Measurements from ENCODE around the gene VSIG10.

VSIG10 gene

DNA sequence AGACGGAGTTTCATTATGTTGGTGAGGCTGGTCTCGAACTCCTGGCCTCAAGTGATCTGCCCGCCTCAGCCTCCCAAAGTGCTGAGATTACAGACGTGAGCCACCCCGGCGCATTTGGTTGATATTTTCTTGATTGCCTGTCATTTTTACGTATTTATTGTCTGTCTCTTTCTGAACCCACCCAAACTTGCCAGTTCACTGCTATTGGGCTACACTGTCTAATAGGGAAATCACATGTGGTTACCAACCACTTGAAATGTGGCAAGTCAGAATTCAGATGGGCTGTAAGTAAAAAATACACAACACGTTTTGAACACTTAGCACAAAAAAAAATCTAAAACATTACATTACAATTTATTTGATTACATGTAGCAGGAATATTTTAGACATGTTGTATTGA lies 44.9 kb downstream of the VSIG10 start:
- no peak for DNase-seq

DNA sequence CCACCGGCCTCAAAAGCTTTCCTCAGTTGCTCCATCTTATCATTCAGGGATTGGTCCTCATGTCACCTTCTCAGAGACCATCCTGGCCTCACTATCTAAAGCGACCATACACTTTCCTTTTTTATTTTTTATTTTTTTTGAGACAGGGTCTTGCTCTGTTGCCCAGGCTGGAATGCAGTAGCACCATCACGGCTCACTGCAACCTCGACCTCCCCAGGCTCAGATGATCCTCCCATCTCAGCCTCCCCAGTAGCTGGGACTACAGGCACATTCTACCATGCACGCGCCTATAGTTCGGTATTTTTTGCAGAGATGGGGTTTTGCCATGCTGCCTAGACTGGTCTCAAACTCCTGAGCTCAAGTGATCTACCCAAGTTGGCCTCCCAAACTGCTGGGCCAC lies 45.6 kb downstream of the VSIG10 start:
- DNase-seq: no peak

DNA sequence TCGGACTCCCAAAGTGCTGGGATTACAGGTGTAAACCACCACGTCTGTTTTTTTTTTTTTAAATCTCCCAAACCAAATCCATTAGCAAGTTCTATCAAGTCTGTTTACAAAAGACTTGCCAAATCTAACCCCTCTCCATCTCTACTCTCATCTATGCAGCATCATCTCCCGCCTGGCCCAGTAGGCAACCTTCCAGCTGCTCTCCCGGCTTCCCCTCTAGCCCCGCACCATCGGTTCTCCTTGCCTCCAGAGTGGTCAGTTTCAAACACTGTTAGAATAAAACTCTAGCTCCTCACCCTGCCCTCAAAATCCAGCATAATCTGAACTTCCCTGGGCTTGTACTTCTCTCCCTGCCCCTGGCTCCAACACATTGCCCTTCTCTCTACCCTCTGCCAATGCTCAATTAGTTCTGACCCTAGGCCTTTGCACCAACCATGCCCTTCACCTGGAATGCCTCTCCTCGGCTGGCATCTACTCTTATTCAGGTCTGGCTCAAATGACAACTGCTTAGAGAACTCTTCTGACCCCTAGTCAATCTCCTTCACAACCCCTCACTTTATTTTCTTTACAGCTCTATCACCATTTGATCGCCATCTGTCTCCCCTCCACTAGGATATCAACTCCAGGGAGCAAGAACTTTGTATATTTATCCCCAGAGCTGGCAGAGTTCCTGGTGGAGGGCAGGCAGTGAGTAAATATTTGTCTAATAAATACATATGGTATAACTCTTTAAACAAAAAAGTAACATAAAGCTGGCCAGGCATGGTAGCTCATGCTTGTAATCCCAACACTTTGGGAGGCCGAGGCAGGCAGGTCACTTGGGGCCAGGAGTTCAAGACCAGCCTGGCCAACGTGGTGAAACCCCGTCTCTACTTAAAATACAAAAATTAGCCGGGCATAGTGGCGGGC lies 47.7 kb downstream of the VSIG10 start:
- no peak for DNase-seq

DNA sequence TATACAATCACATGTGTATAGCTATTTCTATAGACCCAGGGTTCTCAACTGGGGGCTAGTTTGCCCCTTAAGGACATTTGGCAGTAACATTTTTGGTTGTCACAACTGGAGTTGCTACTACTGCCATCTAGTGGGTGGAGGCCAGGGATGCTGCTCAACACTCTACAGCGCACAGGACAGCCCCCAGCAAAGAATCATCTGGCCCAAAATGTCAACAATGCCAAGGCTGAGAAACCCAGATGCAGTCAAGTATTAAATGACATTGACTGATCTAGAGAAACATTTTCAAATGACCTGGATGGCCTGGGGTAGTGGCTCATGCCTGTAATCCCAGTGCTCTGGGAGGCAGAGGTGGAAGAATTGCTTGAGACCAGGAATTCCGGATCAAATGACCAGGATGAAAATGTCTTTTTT lies 48.7 kb downstream of the VSIG10 start:
- no peak for DNase-seq

DNA sequence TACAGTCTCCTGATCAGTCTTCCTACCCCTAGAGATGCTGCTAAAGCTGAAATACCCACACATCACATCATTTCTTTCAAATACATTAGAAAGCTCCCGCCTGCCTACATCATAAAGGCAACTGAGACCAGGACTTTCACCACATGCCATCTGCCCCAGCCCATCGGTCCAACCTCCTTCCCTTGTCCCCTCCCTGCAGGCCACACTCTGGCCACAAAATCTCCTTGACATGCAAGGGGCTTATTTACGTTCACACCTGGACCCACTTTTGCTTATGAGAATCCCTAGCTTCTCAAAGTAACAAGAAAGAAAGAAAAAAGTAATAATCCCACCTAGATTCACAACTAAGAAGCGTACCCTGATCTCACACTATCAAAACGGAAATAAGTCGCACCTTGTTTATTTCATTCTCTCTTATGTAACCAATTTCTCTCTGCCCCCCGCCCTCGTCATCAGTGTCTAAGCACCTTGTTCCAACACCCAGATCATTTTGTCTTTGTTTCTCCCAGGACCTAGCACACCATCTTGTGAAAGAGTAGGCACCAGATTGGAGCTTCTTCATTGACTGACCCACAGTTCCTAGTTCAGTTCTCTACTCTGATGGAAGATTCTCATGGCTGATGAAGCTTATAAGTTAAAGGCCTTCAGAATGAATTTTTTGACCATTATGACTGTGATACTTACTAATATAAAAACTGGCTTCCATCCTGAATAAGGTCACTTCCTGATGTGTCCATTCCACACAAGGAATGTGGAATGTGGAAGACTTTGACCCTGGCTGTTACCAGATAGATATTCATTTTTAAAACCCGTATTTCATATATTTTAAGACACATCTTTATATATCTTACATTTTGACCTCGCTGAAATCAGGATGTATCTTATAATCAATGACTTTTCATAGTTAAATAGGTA lies 50.5 kb downstream of the VSIG10 start:
- DNase-seq: no peak

DNA sequence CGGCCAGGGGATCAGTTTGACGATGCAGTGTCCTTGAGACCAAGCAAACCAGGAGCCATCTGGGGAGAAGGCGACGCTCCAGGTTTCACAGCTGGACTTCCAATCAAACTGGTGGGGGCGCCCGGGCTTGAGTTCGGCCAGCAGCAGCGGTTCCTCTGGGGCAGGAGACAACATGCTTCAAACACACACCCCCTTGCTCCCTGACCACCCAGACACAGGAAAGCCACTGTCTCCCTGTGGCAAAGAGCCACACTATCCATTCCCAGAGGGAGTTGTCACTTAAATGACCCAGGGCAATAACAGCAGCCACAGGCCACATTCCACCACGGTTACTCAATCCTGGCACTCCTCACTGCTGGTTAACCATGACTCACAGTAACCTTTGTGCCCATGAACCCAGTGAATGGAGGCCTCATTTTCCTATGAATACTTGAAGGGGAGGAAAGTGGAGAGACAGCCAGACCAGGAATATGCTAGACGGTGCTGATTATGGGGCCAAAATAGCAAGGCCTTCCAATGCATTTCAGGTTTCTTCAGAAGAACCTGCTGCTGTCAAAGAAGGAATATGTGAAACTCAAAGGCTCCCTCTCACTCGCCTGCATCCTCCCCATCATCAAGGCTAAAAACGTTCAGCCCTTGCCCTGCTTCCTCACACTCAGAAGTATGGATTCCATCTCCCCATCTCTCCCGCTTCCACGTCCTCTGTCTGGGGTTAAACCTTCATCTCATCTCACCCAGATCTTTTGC lies 51.3 kb downstream of the VSIG10 start:
- no peak for DNase-seq

DNA sequence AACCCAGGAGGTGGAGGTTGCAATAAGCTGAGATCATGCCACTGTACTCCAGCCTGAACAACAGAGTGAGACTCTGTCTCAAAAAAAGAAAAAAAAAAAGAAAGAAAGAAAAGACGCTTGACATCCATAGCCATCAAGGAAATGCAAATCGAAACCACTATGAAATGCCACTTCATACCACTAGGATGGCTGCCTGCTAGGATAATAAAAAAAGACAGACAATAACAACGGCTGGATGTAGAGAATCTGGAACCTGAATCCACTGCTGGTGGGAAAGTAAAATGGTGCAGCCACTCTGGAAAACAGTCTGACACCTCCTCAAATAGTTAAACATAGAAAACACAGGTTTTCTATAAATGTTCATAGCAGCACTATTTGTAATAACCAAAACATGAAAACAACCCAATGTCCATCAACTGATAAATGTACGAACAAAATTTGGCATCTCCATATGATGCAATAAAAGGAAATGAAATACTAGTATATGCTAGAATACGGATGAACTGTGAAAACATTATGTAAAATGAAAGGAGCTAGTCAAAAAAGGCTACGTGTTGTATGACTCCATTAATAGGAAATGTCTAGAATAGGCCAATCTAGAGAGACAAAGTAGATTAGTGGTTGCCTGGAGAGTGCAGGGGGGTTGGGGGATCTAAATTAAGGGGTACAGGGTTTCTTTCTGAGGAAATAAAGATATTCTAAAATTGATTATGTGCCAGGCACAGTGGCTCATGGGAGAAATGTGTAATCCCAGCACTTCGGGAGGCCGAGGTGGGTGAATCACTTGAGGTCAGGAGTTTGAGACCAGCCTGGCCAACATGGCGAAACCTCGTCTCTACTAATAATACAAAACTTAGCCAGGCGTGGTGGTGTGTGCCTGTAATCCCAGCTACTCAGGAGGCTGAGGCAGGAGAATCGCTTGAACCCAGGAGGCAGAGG lies 52.6 kb downstream of the VSIG10 start:
- DNase-seq: no peak

DNA sequence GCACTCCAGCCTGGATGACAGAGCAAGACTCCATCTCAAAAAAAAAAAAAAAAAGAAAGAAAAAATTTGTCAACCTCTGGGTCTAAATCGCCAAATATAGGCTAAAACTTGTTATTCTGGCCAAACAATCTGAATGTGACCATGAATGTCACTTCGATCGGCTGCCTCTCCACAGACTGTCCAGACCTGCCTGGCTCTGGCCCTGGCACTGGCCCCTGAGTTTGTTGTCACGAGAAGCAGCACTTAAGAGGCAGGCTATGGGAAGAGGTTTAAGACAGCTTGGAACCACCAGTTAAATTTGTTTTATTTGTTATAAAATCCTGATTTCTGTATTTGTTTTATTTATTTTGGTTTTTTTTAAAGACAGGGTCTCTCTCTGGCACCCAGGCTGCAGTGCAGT lies 57.4 kb downstream of the VSIG10 start:
- DNase-seq: no peak

DNA sequence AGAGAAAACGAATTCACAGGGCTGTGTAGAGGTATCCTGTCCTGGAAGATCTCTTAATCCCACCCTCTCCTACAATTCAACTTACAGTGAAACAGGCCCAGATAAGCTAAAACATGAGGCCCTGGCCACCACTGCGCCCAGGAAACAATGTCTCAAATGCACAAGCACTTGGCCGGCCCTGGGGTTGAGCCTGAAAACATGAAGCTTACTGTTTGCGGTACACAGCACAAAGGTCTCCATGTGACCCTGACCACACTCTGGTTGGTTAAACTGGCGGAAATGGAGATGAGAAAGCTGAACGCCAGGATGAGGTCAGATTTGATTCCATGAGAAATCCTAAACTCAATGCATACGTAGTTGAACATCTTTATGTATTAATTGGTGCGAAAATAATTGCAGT lies 59.2 kb downstream of the VSIG10 start:
- DNase-seq: no peak

DNA sequence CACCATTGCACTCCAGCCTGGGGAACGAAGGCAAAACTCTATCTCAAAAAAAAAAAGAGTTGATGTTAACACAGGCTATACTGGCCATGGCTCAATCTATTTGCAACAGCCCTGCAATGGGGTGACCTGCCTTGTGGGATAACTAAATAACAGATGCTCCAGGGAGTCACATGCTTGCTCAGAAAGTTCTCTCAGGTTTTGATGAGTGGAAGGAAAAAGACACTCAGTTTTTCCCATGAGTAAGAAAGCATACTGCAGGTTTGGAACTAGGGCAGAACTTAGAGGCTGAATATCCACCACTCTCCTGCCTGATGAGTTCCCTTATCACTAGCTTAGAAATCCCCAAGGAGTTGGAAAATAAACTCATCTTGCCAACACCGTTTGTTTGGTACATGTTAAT lies 59.7 kb downstream of the VSIG10 start:
- DNase-seq: no peak

DNA sequence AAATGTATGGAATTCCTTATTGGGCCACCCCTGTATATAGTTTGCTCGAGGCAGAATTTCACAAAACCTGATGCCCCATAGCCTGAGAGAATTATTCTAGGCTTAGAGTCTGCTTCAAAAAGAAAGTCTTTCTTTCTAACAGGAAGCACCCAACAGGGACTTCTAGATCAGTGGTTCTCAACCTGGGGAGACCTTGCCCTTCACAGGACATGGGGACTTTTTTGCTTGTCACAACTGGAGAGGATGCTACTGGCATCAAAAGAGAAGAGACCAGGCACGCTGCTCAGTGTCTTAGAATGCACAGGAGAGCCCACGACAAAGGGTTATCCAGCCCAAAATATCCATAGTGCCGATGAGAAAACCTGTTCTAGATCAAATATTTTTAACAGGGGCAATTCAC lies 61.7 kb downstream of the VSIG10 start:
- no peak for DNase-seq

DNA sequence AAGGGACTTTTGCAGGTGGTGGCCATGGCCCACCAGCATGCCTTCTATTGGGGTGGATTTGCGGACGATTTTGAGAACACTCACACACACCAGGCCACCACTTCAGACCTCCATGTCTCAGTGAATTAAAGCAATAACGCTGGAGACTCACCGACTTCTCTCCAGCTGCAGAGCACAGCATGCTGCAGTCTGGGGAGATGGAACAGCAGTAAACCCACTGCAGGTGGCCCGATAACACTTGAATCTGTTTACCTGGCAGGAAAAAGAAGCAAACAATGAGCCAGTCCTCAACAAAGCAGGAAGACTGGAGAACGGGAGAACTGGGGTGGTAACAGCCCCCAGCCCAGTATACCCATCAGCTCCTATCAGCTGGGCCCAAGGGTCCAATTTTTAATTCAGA lies 65.7 kb downstream of the VSIG10 start:
- DNase-seq: no peak

DNA sequence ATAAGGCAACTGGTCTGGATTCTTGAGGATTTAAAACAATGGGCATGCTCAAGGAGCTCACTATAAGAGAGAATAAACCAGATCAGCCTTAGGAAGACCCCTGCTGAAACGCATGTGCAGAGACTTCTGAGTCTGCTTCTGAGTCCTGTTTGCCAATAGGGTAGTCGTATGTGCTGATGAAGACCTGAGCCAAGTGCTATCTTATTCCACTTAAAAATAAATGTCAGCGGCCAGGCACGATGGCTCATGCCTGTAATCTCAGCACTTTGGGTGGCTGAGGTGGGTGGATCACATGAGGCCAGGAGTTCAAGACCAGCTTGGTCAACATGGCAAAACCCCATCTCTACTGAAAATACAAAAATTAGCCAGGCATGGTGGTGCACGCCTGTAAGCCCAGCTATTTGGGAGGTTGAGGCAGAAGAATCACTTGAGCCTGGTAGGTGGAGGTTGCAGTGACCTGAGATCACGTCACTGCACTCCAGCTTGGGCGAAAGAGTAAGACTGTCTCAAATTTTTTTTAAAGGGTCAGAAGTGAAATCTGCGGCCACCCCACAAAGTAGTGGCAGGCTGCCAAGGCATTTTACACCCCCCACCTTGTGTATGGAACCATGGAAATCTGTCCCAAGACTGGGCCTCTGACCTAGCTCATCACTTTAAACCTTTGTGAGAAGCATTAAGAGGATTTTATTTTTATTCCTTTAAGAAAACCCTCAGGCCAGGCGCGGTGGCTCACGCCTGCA lies 67.0 kb downstream of the VSIG10 start:
- no peak for DNase-seq

DNA sequence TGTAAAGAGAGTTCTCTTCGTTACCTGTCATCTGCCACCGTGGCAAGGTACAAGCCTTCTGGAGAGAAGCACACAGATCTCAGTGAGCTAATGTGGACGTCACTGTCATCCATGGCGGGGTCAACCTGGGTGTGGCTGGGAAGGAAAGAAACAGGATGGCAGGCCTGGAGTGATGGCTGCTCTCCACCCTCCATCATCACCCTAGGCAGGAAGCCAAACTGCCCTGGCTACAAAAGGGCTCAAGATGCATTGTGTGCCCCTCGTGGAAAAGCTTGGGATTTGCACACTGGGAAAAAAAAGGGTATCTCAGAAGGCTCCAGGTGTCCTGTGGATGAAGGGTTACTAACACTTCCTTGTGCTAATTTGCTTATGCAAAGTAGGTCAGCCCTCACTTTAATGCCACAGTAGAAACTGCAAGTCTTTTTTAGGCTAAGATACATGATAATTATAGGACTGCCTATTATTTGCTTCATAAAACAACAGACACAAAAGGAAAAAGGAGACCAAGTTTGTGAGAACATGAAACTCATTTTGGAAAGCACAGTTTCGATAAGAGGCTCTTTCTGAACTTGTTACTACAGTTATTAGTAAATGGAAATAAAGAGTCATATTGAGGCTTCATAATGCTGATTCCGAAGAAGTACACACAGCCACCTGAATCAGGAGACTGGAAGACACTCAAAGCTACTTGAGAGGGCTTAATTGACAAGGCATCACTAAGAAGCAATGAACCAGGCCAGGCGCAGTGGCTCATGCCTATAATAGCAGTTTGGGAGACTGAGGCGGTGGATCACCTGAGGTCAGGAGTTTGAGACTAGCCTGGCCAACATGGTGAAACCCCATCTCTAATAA lies 68.4 kb downstream of the VSIG10 start:
- DNase-seq: no peak

DNA sequence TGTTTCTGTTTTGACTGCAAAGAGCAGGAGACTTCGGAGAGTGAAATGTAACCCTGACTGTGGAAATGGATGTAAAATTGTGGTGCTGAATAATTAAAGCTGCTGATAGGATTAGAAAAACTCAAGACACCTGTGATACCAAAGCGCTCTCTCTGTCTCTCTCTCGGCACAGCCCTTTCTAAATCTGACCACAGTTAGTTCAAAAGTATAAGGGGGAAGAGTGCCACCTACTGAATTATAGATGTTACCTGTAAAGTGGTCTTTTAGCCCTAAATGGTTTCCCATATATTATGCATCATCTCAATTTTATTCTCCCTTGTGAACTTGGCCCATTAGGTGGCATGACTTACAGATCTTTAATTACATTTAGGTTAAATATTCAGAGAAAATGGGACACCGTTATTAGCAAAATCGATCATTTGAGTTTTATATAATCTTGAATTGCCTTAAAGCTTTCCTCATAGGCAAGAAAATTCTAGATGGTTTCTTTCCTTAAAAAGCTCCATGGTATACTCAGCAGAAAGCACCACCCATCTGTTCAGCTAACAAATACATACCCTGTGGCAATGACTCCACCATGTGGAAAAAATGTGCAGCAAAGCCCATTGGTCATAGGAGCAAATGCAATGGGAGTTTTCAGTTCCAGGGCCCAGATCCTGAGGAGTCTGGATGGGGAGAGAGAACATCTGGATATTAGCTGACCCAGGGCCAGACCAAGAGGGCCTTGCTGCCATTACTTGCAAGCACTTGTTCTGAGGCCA lies 69.2 kb downstream of the VSIG10 start:
- no peak for DNase-seq

DNA sequence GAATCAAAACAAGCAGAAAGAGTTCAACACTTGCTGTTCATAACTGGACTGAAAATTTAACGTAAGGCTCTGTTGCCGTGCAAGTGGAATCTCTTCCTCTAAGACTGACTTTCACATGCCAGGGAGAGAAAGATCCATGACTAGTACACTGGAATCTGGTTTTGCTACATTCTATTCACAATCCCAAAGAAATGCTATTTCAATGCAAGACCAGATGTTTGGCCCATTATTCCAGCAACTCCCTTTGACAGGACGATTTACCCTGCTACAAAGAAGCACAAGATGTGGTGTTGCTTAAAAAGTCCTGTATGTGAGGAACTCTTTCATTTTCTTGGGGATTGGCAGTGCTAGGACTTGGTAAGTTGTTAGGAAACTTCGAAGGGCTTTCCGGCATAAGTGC lies 69.9 kb downstream of the VSIG10 start:
- no peak for DNase-seq

DNA sequence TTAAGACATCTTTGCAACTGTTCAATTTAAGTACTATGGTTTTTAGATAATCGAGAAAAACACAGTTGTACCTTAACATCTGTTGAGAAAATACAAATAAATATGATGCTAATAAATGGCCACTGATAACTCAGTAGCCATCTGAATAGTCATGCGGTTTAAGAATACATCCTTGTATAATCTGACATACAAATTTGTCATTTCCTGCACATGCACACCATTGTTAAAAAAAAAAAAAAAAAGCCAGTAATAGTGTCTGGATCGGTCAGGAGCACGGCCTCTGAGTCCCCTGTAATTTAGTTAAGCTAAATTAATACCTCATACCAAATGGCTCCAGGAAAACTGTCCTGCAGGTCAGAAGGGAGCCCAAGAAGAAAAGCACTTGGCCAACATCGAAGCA lies 70.5 kb downstream of the VSIG10 start:
- DNase-seq: no peak

DNA sequence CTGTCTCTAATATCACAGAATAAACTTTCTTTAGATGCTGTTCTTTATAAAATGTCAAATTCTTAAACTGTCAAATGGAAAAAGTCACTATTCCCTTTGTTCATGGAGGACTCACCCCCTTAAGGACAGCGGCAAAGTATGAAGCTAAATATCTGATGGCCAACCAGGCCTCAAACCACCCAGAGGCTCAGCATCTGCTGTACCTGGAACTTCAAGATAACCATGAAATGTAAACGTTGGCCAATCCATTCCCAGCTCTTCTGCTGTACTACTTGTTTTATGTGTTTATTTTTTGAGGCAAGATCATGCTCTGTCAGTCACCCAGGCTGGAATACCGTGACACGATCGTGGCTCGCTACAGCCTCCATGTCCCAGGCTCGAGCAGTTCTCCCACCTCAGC lies 71.6 kb downstream of the VSIG10 start:
- no peak for DNase-seq

DNA sequence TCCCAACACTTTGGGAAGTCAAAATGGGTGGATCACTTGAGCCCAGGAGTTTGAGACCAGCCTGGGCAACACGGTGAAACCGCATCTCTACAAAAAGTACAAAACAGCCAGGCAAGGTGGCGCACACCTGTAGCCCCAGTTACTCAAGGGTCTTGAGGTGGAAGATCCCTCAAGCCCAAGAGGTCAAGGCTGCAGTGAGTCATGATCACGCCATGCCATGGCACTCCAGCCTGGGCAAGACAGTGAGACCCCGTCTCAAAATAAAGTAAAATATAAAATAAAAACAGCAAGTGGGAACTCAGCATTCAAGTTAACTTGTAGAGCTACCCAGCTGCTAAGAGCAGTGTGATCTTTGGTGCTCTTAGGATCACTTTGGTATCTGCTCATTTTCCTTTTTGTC lies 74.6 kb downstream of the VSIG10 start:
- DNase-seq: no peak

DNA sequence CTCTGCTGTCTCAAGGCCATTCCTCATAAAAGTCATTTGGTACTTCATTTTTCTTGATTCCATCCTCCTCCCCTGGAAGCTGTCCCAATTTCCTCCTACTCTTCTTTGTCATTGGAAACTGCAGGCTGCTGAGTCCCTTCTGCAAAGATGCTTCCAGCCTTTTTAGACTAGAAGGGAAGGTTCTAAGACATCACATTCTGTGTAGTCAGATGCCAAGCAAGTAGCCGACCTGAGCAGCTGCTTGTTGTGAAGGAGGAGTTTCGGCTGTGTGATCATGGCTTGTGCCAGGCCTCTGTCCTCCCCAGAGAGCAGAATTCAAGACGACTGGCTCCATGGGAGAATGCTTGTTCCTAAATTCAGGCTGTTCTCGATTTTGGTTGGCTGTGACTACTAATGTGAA lies 78.6 kb downstream of the VSIG10 start:
- DNase-seq: no peak
